T-cell (primary cell): ENCODE measurements around the gene CTDP1. TPM values are rescaled to one million over a fixed set of nuclear protein-coding genes. Genes with fewer than 3 reads are reported as not detected.

Experiments used
- ATAC-seq, 4 experiments: fragments of 200-7000 bp in 3 of 4; fragments of 150-1000 bp in 1 of 4; cut with Tn5 transposase; replicated peaks in 1 of 4; 1 replicate in 3 of 4; 2 replicates in 1 of 4; pipeline ENCODE4 v1.10.0; 2021; ENCODE audit warnings: moderate library complexity in 3 of 4, mild to moderate bottlenecking in 2 of 4, moderate number of reproducible peaks in 1 of 4
- CTCF ChIA-PET, 2 donors: fragments of 300-600 bp; sonication (Branson Sonifier 250); formaldehyde crosslinking; loops; one replicate each; lab custom pipeline; 2022; ENCODE audit warnings: antibody characterized with exemption in 2 of 2; lab: Charles Lee
- POLR2A ChIA-PET, 2 donors: fragments of 300-600 bp; sonication (Branson Sonifier 250); formaldehyde crosslinking; loops; one replicate each; lab custom pipeline; 2022; ENCODE audit warnings: antibody characterized with exemption in 2 of 2; lab: Charles Lee
- DNase-seq, 35 experiments: peaks; one replicate each; pipeline versions ENCODE4 v3.0.0 to v3.0.0-alpha.2; 2013 to 2023
- H3K27ac ChIP-seq: one replicate; pipeline ENCODE4 v1.5.1; 2013; ENCODE audit warnings: low read length
- H3K27me3 ChIP-seq, 2 experiments: replicated peaks in 1 of 2; 1 replicate in 1 of 2; 2 replicates in 1 of 2; pipeline versions ENCODE4 v1.6.1 to v1.7.0; 2013; ENCODE audit warnings: low read length in 1 of 2, mixed read lengths in 1 of 2; ENCODE audit not compliant: control insufficient read depth in 2 of 2, insufficient read depth in 2 of 2; ENCODE audit errors: extremely low read depth in 1 of 2
- H3K36me3 ChIP-seq, 2 donors: 1 replicate in 1 of 2; 2 replicates in 1 of 2; pipeline versions ENCODE4 v1.6.1 to v1.7.0; 2013; ENCODE audit warnings: low read length in 1 of 2; ENCODE audit not compliant: control insufficient read depth in 2 of 2, insufficient read depth in 1 of 2; ENCODE audit errors: extremely low read depth in 1 of 2
- H3K4me1 ChIP-seq, 2 experiments: 1 replicate in 1 of 2; 2 replicates in 1 of 2; pipeline versions ENCODE4 v1.6.1 to v1.7.0; 2013; ENCODE audit warnings: low read length in 2 of 2, mixed read lengths in 1 of 2; ENCODE audit not compliant: insufficient read depth in 2 of 2, control insufficient read depth in 1 of 2; ENCODE audit errors: extremely low read depth in 1 of 2
- H3K4me3 ChIP-seq, 2 donors: 1 replicate in 1 of 2; 2 replicates in 1 of 2; pipeline versions ENCODE4 v1.5.1 to v1.7.0; 2013; ENCODE audit warnings: mild to moderate bottlenecking in 2 of 2, low read length in 1 of 2, moderate library complexity in 1 of 2; ENCODE audit not compliant: control insufficient read depth in 1 of 2; ENCODE audit errors: extremely low read depth in 1 of 2
- H3K9me3 ChIP-seq: 2 replicates; pipeline ENCODE4 v1.7.0; 2013
- H3K27ac Mint-ChIP-seq, 2 donors: one replicate each; pipeline ENCODE4 v1.8.0; 2020 to 2021; ENCODE audit warnings: mild to moderate bottlenecking in 2 of 2, mixed read lengths in 2 of 2
- H3K27me3 Mint-ChIP-seq, 2 donors: one replicate each; pipeline ENCODE4 v1.8.0; 2021 to 2022; ENCODE audit warnings: mixed read lengths in 2 of 2
- H3K36me3 Mint-ChIP-seq: one replicate; pipeline ENCODE4 v1.8.0; 2021; ENCODE audit warnings: mixed read lengths
- H3K4me1 Mint-ChIP-seq, 3 donors: one replicate each; pipeline ENCODE4 v1.8.0; 2020 to 2022; ENCODE audit warnings: mixed read lengths in 3 of 3, mild to moderate bottlenecking in 1 of 3
- H3K4me3 Mint-ChIP-seq, 3 donors: one replicate each; pipeline ENCODE4 v1.8.0; 2020 to 2022; ENCODE audit warnings: mild to moderate bottlenecking in 3 of 3, mixed read lengths in 3 of 3, moderate library complexity in 3 of 3
- H3K9me3 Mint-ChIP-seq, 3 donors: one replicate each; pipeline ENCODE4 v1.8.0; 2020 to 2022; ENCODE audit warnings: mixed read lengths in 3 of 3
- WGBS: methylation state at CpG from one replicate; pipeline ENCODE4 v1.1.5; 2013; ENCODE audit warnings: missing lambda C conversion rate; ENCODE audit not compliant: insufficient coverage; 5-methylcytosine and 5-hydroxymethylcytosine counted together
- total RNA-seq, 35 experiments: library from RNA in 6 of 35; stranded (reverse) in 6 of 35; fragments of 120-200 nt in 1 of 35; gene quantifications; one replicate each; pipeline versions ENCODE4 v1.2.1 to v1.2.4 and lab custom pipeline; 2013 to 2026

Gene CTDP1
- total RNA-seq, 5 donors from 2014 or later (not counting 1 experiment from before 2014, with no cell fraction given): 46.3 to 78.0 (median 49.4) TPM

- Mint-ChIP-seq H3K4me1 (peaks cover 16 to 22% (median 18%) of the 10 kb centered on the region in 3 donors), H3K4me3 (peak within 1 kb of the TSS; percentile 49 to 80 (median 64)), H3K9me3 (no peaks in the 10 kb centered on the region), H3K27ac (no peak within 1 kb of the TSS), H3K36me3 (no peaks in the 10 kb centered on the region), H3K27me3 (peaks cover 41 to 59% of the 10 kb centered on the region in 2 donors)
- Histone ChIP-seq H3K27me3 (peaks cover 0 to 51% of the 10 kb centered on the region in 2 experiments), H3K4me3 (peak within 1 kb of the TSS in 1 of 2 donors; percentile 48), H3K27ac (no peak within 1 kb of the TSS), H3K9me3 (no peaks in the 10 kb centered on the region), H3K4me1 (peaks cover 2 to 8% of the 10 kb centered on the region in 2 experiments), H3K36me3 (no peaks in the 10 kb centered on the region)
- WGBS: 7% methylated on average over 64 of the region's 92 CpGs
- ChIA-PET CTCF (no interaction called here), POLR2A (no interaction called here)
- peak; percentile 34 to 78 (median 46) for ATAC-seq
- peak in 6 of 35 experiments; percentile 11 to 25 (median 14) for DNase-seq
Observed at GRCh38 chr18:79797518-79798345, 118.1 kb downstream of the CTDP1 start, which contains the start of gene KCNG2. TSS of gene KCNG2 (plus strand) at chr18:79797938. CDS start at chr18:79863668, 65,730 bp downstream.

GRCh38 chr18:79798346-79798998 is 118.9 kb downstream of the CTDP1 start:
- H3K4me1 Mint-ChIP-seq: peaks cover 16 to 21% (median 18%) of the 10 kb centered on the region in 3 donors
- no peak overlapping the region for H3K27ac Mint-ChIP-seq
- ChIA-PET CTCF (no interaction called here), POLR2A (no interaction called here)
- H3K4me1 ChIP-seq: peaks cover 2 to 8% of the 10 kb centered on the region in 2 experiments
- H3K36me3 Mint-ChIP-seq: no peaks in the 10 kb centered on the region
- H3K27me3 Mint-ChIP-seq: peaks cover 38 to 59% of the 10 kb centered on the region in 2 donors
- no peaks in the 10 kb centered on the region for H3K36me3 ChIP-seq
- peaks cover 0 to 49% of the 10 kb centered on the region in 2 experiments for H3K27me3 ChIP-seq
- DNase-seq (no peak), ATAC-seq (no peak)
- peak overlapping the region in 1 of 2 donors; percentile 48 for H3K4me3 ChIP-seq
- peak overlapping the region in 1 of 3 donors; percentile 48 for H3K4me3 Mint-ChIP-seq
- 1% methylated on average over 64 of the region's 78 CpGs for WGBS
- H3K9me3 Mint-ChIP-seq: no peaks in the 10 kb centered on the region
- no peak overlapping the region for H3K27ac ChIP-seq
- H3K9me3 ChIP-seq: no peaks in the 10 kb centered on the region

GRCh38 chr18:79798999-79799370 is 119.4 kb downstream of the CTDP1 start:
- H3K27ac Mint-ChIP-seq: no peak overlapping the region
- ATAC-seq (no peak), DNase-seq (no peak)
- 0% methylated on average over 3 of the region's 14 CpGs for WGBS
- Histone ChIP-seq H3K4me1 (peaks cover 2 to 8% of the 10 kb centered on the region in 2 experiments), H3K36me3 (no peaks in the 10 kb centered on the region), H3K4me3 (no peak overlapping the region), H3K27me3 (peaks cover 0 to 50% of the 10 kb centered on the region in 2 experiments), H3K9me3 (no peaks in the 10 kb centered on the region), H3K27ac (no peak overlapping the region)
- ChIA-PET CTCF (no interaction called here), POLR2A (no interaction called here)
- peak overlapping the region in 1 of 3 donors; percentile 48 for H3K4me3 Mint-ChIP-seq
- no peaks in the 10 kb centered on the region for H3K36me3 Mint-ChIP-seq
- H3K4me1 Mint-ChIP-seq: peaks cover 16 to 21% (median 18%) of the 10 kb centered on the region in 3 donors
- H3K27me3 Mint-ChIP-seq: peaks cover 38 to 57% of the 10 kb centered on the region in 2 donors
- H3K9me3 Mint-ChIP-seq: no peaks in the 10 kb centered on the region

- ChIA-PET CTCF (no interaction called here), POLR2A (no interaction called here)
- peaks cover 18 to 21% (median 20%) of the 10 kb centered on the region in 3 donors for H3K4me1 Mint-ChIP-seq
- H3K27me3 Mint-ChIP-seq: peaks cover 33 to 50% of the 10 kb centered on the region in 2 donors
- peaks cover 2 to 10% of the 10 kb centered on the region in 2 experiments for H3K4me1 ChIP-seq
- peak overlapping the region in 1 of 2 donors; percentile 28 for H3K27ac Mint-ChIP-seq
- no peak overlapping the region for H3K4me3 ChIP-seq
- no peak overlapping the region for H3K27ac ChIP-seq
- H3K36me3 ChIP-seq: no peaks in the 10 kb centered on the region
- DNase-seq: no peak
- WGBS: 31% methylated on average over 30 of the region's 30 CpGs
- no peaks in the 10 kb centered on the region for H3K9me3 Mint-ChIP-seq
- peak overlapping the region in 1 of 3 donors; percentile 48 for H3K4me3 Mint-ChIP-seq
- H3K27me3 ChIP-seq: peaks cover 0 to 50% of the 10 kb centered on the region in 2 experiments
- no peak for ATAC-seq
- no peaks in the 10 kb centered on the region for H3K9me3 ChIP-seq
- no peaks in the 10 kb centered on the region for H3K36me3 Mint-ChIP-seq
Observed at GRCh38 chr18:79799619-79800370, 120.2 kb downstream of the CTDP1 start.

GRCh38 chr18:79800371-79801180 is 121.0 kb downstream of the CTDP1 start:
- Histone ChIP-seq H3K27ac (no peak overlapping the region), H3K36me3 (no peaks in the 10 kb centered on the region), H3K27me3 (peaks cover 0 to 47% of the 10 kb centered on the region in 2 experiments), H3K4me1 (peaks cover 2 to 15% of the 10 kb centered on the region in 2 experiments), H3K9me3 (no peaks in the 10 kb centered on the region), H3K4me3 (no peak overlapping the region)
- H3K9me3 Mint-ChIP-seq: no peaks in the 10 kb centered on the region
- H3K27ac Mint-ChIP-seq: no peak overlapping the region
- no peaks in the 10 kb centered on the region for H3K36me3 Mint-ChIP-seq
- no peak for DNase-seq
- 96% methylated on average over 31 of the region's 39 CpGs for WGBS
- ChIA-PET POLR2A (no interaction called here), CTCF (no interaction called here)
- ATAC-seq: no peak
- H3K27me3 Mint-ChIP-seq: peaks cover 28 to 43% of the 10 kb centered on the region in 2 donors
- H3K4me1 Mint-ChIP-seq: peaks cover 23 to 28% (median 25%) of the 10 kb centered on the region in 3 donors
- peak overlapping the region in 1 of 3 donors; percentile 48 for H3K4me3 Mint-ChIP-seq
